ENCODE data around the gene YARS2. TPM values are rescaled to one million over a fixed set of nuclear protein-coding genes. Genes with fewer than 3 reads are reported as not detected.
A peak's percentile ranks its signal among the peaks of the same experiment; 100 is the strongest.
"Not testable (repeated sequence)": the region's sequence is repeated elsewhere in the genome, so short reads cannot be mapped to it uniquely, and the experiment has no call there.

YARS2 gene
- total RNA-seq, 1 donor from 2014 or later, result 26.5 TPM

GRCh38 chr12:32726286-32726685 is 29.4 kb downstream of the YARS2 start:
- no peak overlapping the region for H2AFZ ChIP-seq (ENCODE audit: low read depth, low read length)
- Mint-ChIP-seq H3K4me3 (ENCODE audit: unreplicated experiment) (no peak overlapping the region), H3K27me3 (ENCODE audit: low read depth, unreplicated experiment) (no peaks in the 10 kb centered on the region), H3K36me3 (ENCODE audit: low read depth, unreplicated experiment) (peaks cover 13% of the 10 kb centered on the region), H3K4me1 (ENCODE audit: low read depth, unreplicated experiment) (no peaks in the 10 kb centered on the region), H3K27ac (ENCODE audit: unreplicated experiment) (no peak overlapping the region), H3K9me3 (ENCODE audit: unreplicated experiment) (no peaks in the 10 kb centered on the region)
- H3K9ac ChIP-seq (ENCODE audit: low read length), result no peak overlapping the region
- FAIRE-seq (no peak), DNase-seq (ENCODE audit: low read depth) (no peak)
- H3K36me3 ChIP-seq (ENCODE audit: insufficient read depth, low read length), result peaks cover 11% of the 10 kb centered on the region
- H3K4me3 ChIP-seq (ENCODE audit: insufficient read depth, low read depth, low read length), result no peak overlapping the region
- H3K9me3 ChIP-seq (ENCODE audit: insufficient read depth, low read depth, low read length), result no peaks in the 10 kb centered on the region
- no peak for TF ChIP-seq EZH2 (IDR thresholded peaks at IDR 0.05; ENCODE audit: insufficient read depth, low read length)
- TF ChIP-seq CTCF (IDR thresholded peaks at IDR 0.05; ENCODE audit: insufficient read depth, low read depth, low read length), result no peak
- H3K4me2 ChIP-seq (ENCODE audit: low read length), result no peak overlapping the region
- no peaks in the 10 kb centered on the region for H3K4me1 ChIP-seq (ENCODE audit: insufficient read depth, low read length)
- no peaks in the 10 kb centered on the region for H3K27me3 ChIP-seq (ENCODE audit: insufficient read depth, low read length)
- H4K20me1 ChIP-seq (ENCODE audit: insufficient read depth, low read length), result no peaks in the 10 kb centered on the region
- no peak overlapping the region for H3K27ac ChIP-seq (ENCODE audit: low read depth, low read length)
- H3K79me2 ChIP-seq (ENCODE audit: insufficient read depth, low read length), result no peaks in the 10 kb centered on the region

DNA sequence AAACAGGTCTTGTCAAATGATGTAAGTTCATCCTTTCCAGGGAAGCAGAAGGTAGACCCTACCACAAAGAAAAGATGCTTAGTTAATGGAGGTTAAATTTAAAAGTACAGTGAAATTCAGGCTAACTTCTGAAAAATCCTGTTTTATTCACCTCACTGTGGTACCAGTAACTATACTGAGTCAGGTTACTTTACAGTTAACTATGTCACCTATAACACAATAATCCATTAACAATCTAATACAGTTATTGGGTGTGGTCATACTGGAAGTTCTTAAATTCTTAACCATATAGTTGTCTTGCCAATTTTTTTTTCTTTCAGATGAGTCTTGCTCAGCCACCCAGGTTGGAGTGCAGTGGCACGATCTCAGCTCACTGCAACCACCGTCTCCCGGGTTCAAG is 30.4 kb downstream of the YARS2 start:
- not testable (repeated sequence) for H2AFZ ChIP-seq (ENCODE audit: low read depth, low read length); DNase-seq (ENCODE audit: low read depth); H3K79me2 ChIP-seq (ENCODE audit: insufficient read depth, low read length); H3K27ac ChIP-seq (ENCODE audit: low read depth, low read length); H3K9me3 ChIP-seq (ENCODE audit: insufficient read depth, low read depth, low read length); H3K4me3 ChIP-seq (ENCODE audit: insufficient read depth, low read depth, low read length); H3K27ac Mint-ChIP-seq (ENCODE audit: unreplicated experiment); H3K27me3 Mint-ChIP-seq (ENCODE audit: low read depth, unreplicated experiment); H3K4me3 Mint-ChIP-seq (ENCODE audit: unreplicated experiment); H3K4me1 Mint-ChIP-seq (ENCODE audit: low read depth, unreplicated experiment); H3K4me2 ChIP-seq (ENCODE audit: low read length); H3K4me1 ChIP-seq (ENCODE audit: insufficient read depth, low read length); H4K20me1 ChIP-seq (ENCODE audit: insufficient read depth, low read length); H3K9me3 Mint-ChIP-seq (ENCODE audit: unreplicated experiment); H3K9ac ChIP-seq (ENCODE audit: low read length); H3K27me3 ChIP-seq (ENCODE audit: insufficient read depth, low read length)
- H3K36me3 Mint-ChIP-seq (ENCODE audit: low read depth, unreplicated experiment), result peaks cover 11% of the 10 kb centered on the region
- FAIRE-seq, result peak; percentile 39
- H3K36me3 ChIP-seq (ENCODE audit: insufficient read depth, low read length), result peaks cover 14% of the 10 kb centered on the region

- Mint-ChIP-seq H3K4me3 (ENCODE audit: unreplicated experiment) (no peak overlapping the region), H3K27me3 (ENCODE audit: low read depth, unreplicated experiment) (no peaks in the 10 kb centered on the region), H3K36me3 (ENCODE audit: low read depth, unreplicated experiment) (no peaks in the 10 kb centered on the region), H3K4me1 (ENCODE audit: low read depth, unreplicated experiment) (no peaks in the 10 kb centered on the region), H3K9me3 (ENCODE audit: unreplicated experiment) (no peaks in the 10 kb centered on the region), H3K27ac (ENCODE audit: unreplicated experiment) (no peak overlapping the region)
- Histone ChIP-seq H3K36me3 (ENCODE audit: insufficient read depth, low read length) (peaks cover 8% of the 10 kb centered on the region), H3K4me1 (ENCODE audit: insufficient read depth, low read length) (no peaks in the 10 kb centered on the region), H3K4me2 (ENCODE audit: low read length) (no peak overlapping the region), H3K9me3 (ENCODE audit: insufficient read depth, low read depth, low read length) (no peaks in the 10 kb centered on the region), H4K20me1 (ENCODE audit: insufficient read depth, low read length) (no peaks in the 10 kb centered on the region), H3K4me3 (ENCODE audit: insufficient read depth, low read depth, low read length) (no peak overlapping the region), H2AFZ (ENCODE audit: low read depth, low read length) (no peak overlapping the region), H3K27ac (ENCODE audit: low read depth, low read length) (no peak overlapping the region), H3K9ac (ENCODE audit: low read length) (no peak overlapping the region), H3K27me3 (ENCODE audit: insufficient read depth, low read length) (no peaks in the 10 kb centered on the region), H3K79me2 (ENCODE audit: insufficient read depth, low read length) (no peaks in the 10 kb centered on the region)
- DNase-seq (ENCODE audit: low read depth), result no peak
- TF ChIP-seq CTCF (IDR thresholded peaks at IDR 0.05; ENCODE audit: insufficient read depth, low read depth, low read length), result no peak
- TF ChIP-seq EZH2 (IDR thresholded peaks at IDR 0.05; ENCODE audit: insufficient read depth, low read length), result no peak
- no peak for FAIRE-seq
These were observed 36.8 kb downstream of the YARS2 start for GRCh38 chr12:32718926-32719325.
